OCI-LY7 (cell line): ENCODE data around the gene GNAI2.

Experiments used
- EZH2phosphoT487 ChIP-seq: fragments of 200-600 bp; sonication (generic); IDR thresholded peaks from 2 replicates; pipeline ENCODE4 v1.6.1; 2018; ENCODE audit warnings: low read depth, borderline replicate concordance, mild to moderate bottlenecking, mixed run types, antibody characterized with exemption, low read length, moderate library complexity, mixed read lengths
- TF ChIP-seq, protein P1 (sequence below): fragments of 200-600 bp; sonication (generic); conservative IDR thresholded peaks from 2 replicates; pipeline ENCODE4 v1.5.1; 2014; ENCODE audit warnings: mild to moderate bottlenecking, antibody characterized with exemption, low read length, moderate library complexity, mixed read lengths

GRCh38 chr3:50250514-50250913, 14.5 kb downstream of the GNAI2 start:
- TF ChIP-seq, protein P1, sequence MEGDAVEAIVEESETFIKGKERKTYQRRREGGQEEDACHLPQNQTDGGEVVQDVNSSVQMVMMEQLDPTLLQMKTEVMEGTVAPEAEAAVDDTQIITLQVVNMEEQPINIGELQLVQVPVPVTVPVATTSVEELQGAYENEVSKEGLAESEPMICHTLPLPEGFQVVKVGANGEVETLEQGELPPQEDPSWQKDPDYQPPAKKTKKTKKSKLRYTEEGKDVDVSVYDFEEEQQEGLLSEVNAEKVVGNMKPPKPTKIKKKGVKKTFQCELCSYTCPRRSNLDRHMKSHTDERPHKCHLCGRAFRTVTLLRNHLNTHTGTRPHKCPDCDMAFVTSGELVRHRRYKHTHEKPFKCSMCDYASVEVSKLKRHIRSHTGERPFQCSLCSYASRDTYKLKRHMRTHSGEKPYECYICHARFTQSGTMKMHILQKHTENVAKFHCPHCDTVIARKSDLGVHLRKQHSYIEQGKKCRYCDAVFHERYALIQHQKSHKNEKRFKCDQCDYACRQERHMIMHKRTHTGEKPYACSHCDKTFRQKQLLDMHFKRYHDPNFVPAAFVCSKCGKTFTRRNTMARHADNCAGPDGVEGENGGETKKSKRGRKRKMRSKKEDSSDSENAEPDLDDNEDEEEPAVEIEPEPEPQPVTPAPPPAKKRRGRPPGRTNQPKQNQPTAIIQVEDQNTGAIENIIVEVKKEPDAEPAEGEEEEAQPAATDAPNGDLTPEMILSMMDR = no peak
- TF ChIP-seq EZH2phosphoT487 = no peak
